Measurements from ENCODE around the gene S100A2. TPM values are rescaled to one million over a fixed set of nuclear protein-coding genes. Genes with fewer than 3 reads are reported as not detected.

S100A2 gene
- total RNA-seq, 1 experiment from 2014 or later, result 373 TPM

GRCh38 chr1:153546371-153546770, 19.3 kb downstream of the S100A2 start:
- H3K9ac ChIP-seq (ENCODE audit: low read length), result no peak overlapping the region
- POLR2A ChIA-PET (ENCODE audit: unreplicated experiment), result no interaction called here
- H3K4me2 ChIP-seq (ENCODE audit: low read length), result no peak overlapping the region

GRCh38 chr1:153545067-153546055, 20.3 kb downstream of the S100A2 start, which contains the start of gene S100A4:
Gene S100A4 (minus strand): TSS chr1:153545806. CDS start chr1:153544794, 1,012 bp downstream.
- Histone ChIP-seq H4K20me1 (ENCODE audit: low read length) (no peaks in the 10 kb centered on the region), H3K4me1 (ENCODE audit: insufficient read depth, low read length) (peaks cover 69% of the 10 kb centered on the region), H3F3A (ENCODE audit: low read length, unreplicated experiment) (no peaks in the 10 kb centered on the region), H3K27ac (ENCODE audit: low read length) (peak within 1 kb of the TSS; percentile 82), H3K27me3 (ENCODE audit: low read length) (no peaks in the 10 kb centered on the region), H3K4me2 (ENCODE audit: low read length) (peak within 1 kb of the TSS; percentile 73), H3K79me2 (ENCODE audit: low read length) (peaks cover 15% of the 10 kb centered on the region), H3K36me3 (ENCODE audit: low read depth, low read length) (no peaks in the 10 kb centered on the region), H2AFZ (ENCODE audit: low read length) (no peak within 1 kb of the TSS), H3K9ac (ENCODE audit: low read length) (peak within 1 kb of the TSS; percentile 72), H3K9me2 (replicated peaks; ENCODE audit: low read length) (no peaks in the 10 kb centered on the region), H3K9me3 (ENCODE audit: low read length) (no peaks in the 10 kb centered on the region), H3K4me3 (ENCODE audit: low read length) (peak within 1 kb of the TSS; percentile 8; the same call in 1 of the 2 replicates)
- ATAC-seq, result peak; percentile 64
- TSS peak; percentile 21 for BruUV-seq (replicated peaks)
- POLR2A ChIA-PET (ENCODE audit: unreplicated experiment), result interaction anchor here (0.5 to 1.5 kb wide), 6 partner anchors 9 to 1810 kb away, joined by 3 to 8 read pairs (median 3); partner anchors contain the start of gene CHTOP
- TF ChIP-seq EZH2 (IDR thresholded peaks at IDR 0.05; ENCODE audit: low read length, unreplicated experiment) (no peak), EZH2phosphoT487 (IDR thresholded peaks at IDR 0.05; ENCODE audit: borderline replicate concordance, low read length) (no peak), CTCF (conservative IDR thresholded peaks at IDR 0.05; ENCODE audit: low read depth, low read length) (no peak)
- CTCF ChIA-PET, result interaction anchor here (0.6 to 1.3 kb wide), 7 partner anchors 10 to 35 kb away, joined by 3 to 9 read pairs (median 3); partner anchors contain the start of gene S100A6
- peak; percentile 99 for DNase-seq
- intact Hi-C loops (cut with micrococcal nuclease), result loop anchor here (1.0 to 5.0 kb wide), 3 partner anchors 12 to 33 kb away; no protein-coding TSS in a partner anchor

More at GRCh38 chr1:153546371-153546770, 19.3 kb downstream of the S100A2 start:
- Histone ChIP-seq H3K27ac (ENCODE audit: low read length) (no peak overlapping the region), H3K4me1 (ENCODE audit: insufficient read depth, low read length) (peaks cover 59% of the 10 kb centered on the region), H3K36me3 (ENCODE audit: low read depth, low read length) (no peaks in the 10 kb centered on the region), H3K9me3 (ENCODE audit: low read length) (no peaks in the 10 kb centered on the region), H3K27me3 (ENCODE audit: low read length) (no peaks in the 10 kb centered on the region), H2AFZ (ENCODE audit: low read length) (no peak overlapping the region), H3K4me3 (ENCODE audit: low read length) (no peak overlapping the region), H3F3A (ENCODE audit: low read length, unreplicated experiment) (no peaks in the 10 kb centered on the region), H4K20me1 (ENCODE audit: low read length) (no peaks in the 10 kb centered on the region), H3K79me2 (ENCODE audit: low read length) (peaks cover 15% of the 10 kb centered on the region), H3K9me2 (replicated peaks; ENCODE audit: low read length) (no peaks in the 10 kb centered on the region)
- DNase-seq (no peak), ATAC-seq (no peak)
- no peak for TF ChIP-seq CTCF (conservative IDR thresholded peaks at IDR 0.05; ENCODE audit: low read depth, low read length)
- no TSS peak for BruUV-seq (replicated peaks)
- intact Hi-C loops (cut with micrococcal nuclease), result loop anchor here (5.0 kb wide), 1 partner anchor 34 kb away; no protein-coding TSS in a partner anchor
- CTCF ChIA-PET, result interaction anchor here (1.1 kb wide), 1 partner anchor 13 kb away, joined by 3 read pairs; no protein-coding TSS in a partner anchor
